Measurements from ENCODE around the gene EME2.

- TF ChIP-seq, protein P1, sequence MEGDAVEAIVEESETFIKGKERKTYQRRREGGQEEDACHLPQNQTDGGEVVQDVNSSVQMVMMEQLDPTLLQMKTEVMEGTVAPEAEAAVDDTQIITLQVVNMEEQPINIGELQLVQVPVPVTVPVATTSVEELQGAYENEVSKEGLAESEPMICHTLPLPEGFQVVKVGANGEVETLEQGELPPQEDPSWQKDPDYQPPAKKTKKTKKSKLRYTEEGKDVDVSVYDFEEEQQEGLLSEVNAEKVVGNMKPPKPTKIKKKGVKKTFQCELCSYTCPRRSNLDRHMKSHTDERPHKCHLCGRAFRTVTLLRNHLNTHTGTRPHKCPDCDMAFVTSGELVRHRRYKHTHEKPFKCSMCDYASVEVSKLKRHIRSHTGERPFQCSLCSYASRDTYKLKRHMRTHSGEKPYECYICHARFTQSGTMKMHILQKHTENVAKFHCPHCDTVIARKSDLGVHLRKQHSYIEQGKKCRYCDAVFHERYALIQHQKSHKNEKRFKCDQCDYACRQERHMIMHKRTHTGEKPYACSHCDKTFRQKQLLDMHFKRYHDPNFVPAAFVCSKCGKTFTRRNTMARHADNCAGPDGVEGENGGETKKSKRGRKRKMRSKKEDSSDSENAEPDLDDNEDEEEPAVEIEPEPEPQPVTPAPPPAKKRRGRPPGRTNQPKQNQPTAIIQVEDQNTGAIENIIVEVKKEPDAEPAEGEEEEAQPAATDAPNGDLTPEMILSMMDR (IDR thresholded peaks at IDR 0.05): no peak
- no peak for TF ChIP-seq POLR2A (IDR thresholded peaks at IDR 0.05)
Measured at GRCh38 chr16:1821861-1822611, 49.4 kb downstream of the EME2 start.

Measured in thyroid gland (tissue), 4 donors.